ENCODE results near the gene IDH2. TPM values are rescaled to one million over a fixed set of nuclear protein-coding genes. Genes with fewer than 3 reads are reported as not detected.
"Not testable (repeated sequence)": the region's sequence is repeated elsewhere in the genome, so short reads cannot be mapped to it uniquely, and the experiment has no call there.

IDH2 gene
- total RNA-seq, result 100 to 1,000 TPM; 123 to 170 TPM

DNA sequence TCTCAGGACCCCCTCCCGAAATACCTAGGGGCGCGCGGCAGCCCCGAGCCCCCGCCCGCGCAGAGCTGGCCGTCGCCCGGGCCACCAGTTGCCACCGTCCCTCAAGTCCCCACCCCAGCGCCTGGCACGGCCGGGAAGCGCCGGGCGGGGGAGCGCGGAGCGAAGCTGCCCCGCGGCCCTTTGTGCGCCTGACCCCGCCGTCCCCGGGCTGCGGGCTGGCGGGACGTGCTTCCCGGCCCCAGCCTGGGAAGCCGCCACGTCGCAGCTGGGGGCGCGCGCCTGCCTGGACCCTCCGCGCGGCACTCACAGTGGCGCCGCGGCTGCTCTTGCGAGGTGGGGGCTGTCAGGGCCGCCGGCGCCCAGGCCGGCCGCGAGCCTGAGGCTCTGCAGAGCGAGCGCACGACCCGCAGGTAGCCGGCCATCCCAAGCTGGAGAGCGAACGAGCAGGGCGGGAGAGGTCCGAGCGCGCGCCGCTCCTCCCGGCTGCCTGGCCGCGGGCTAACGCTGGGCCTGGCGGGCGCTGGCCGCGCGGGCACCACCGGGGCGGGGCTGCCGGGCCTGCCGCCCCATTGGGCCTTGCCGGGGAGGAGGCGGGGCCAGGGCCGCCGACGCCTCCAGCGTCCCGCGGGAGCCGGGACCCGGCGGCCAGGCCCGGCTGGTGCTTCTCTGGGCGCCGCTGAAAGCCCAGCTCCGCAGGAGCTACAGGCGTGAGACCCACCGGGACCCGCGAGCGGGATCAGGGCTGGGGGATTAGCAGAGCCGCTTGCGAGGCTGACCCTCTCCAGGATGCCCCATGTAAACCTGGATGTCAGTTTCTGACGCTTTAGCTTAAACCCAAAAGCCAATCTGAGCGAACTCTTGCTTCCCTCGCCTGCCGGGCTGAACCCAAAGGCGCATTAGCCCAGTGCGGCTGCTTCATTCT is at the start of gene IDH2:
TSS of gene IDH2 (minus strand) at position 500 of the 922 bp plus-strand sequence. CDS start at position 422, 78 bp downstream.
- Mint-ChIP-seq H3K27ac (peak within 1 kb of the TSS; percentile 27), H3K9me3 (no peaks in the 10 kb centered on the region), H3K4me3 (peak within 1 kb of the TSS; percentile 80 to 83), H3K36me3 (ENCODE audit: insufficient read depth in 2 of 2) (peaks cover 0 to 4% of the 10 kb centered on the region in 2 donors), H3K4me1 (ENCODE audit: low read depth) (peaks cover 51% of the 10 kb centered on the region), H3K27me3 (ENCODE audit: low read depth) (peaks cover 13% of the 10 kb centered on the region)
- DNase-seq, result peak; percentile 83 to 91
- peak; percentile 84 to 85 for ATAC-seq (replicated peaks in 1 of 2)

DNA sequence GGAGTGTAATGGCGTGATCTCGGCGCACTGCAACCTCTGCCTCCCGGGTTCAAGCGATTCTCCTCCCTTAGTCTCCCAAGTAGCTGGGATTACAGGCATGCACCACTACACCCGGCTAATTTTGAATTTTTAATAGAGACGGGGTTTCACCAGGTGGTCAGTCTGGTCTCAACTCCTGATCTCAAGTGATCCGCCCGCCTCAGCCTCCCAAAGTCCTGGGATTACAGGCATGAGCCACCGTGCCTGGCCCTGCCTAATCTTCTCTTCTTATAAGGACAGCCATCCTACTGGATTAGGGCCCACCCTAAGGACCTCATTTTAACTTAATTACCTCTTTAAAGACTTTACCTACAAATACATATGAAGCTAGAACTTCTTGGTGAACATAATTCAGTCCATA is 48.3 kb upstream of the IDH2 start:
- not testable (repeated sequence) for H3K36me3 Mint-ChIP-seq (ENCODE audit: insufficient read depth in 2 of 2); DNase-seq; ATAC-seq (replicated peaks in 1 of 2); H3K27ac Mint-ChIP-seq; H3K9me3 Mint-ChIP-seq; H3K4me3 Mint-ChIP-seq; H3K27me3 Mint-ChIP-seq (ENCODE audit: low read depth)
- peaks cover 20% of the 10 kb centered on the region for H3K4me1 Mint-ChIP-seq (ENCODE audit: low read depth)

DNA sequence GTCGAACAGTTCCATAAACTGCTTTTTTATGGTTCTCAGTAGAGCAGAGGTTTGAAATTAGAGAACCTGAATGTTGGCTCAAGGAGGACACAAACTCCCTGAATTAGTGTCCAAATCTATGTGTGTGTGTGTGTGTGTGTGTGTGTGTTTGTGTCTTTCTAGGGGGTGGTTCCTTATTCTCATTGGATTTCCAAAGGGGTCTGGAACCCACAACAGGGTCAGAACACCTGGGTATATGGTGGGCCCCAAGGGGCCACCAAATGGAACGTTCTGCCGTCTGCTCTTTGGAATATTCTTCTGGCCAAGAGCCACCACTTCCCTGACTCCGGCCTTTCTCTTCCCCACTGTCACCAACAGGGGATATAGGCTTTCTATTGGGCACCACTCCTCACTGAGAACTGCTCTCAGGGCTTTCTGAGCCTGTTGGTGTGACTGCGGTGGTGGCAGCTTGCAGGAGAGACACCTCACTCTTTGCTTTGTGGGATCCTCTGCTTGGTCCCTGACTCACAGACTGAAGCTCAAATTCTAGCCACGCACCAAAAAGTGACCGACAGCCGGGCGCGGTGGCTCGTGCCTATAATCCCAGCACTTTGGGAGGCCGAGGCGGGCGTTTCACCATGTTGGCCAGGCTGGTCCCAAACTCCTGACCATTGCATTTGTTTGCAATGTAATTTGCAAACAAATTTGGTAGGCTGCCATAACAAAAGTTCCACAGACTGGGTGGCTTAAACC is 47.5 kb upstream of the IDH2 start:
- Mint-ChIP-seq H3K36me3 (ENCODE audit: insufficient read depth in 2 of 2) (no peaks in the 10 kb centered on the region), H3K4me1 (ENCODE audit: low read depth) (peaks cover 20% of the 10 kb centered on the region), H3K4me3 (no peak overlapping the region), H3K9me3 (no peaks in the 10 kb centered on the region), H3K27ac (no peak overlapping the region), H3K27me3 (ENCODE audit: low read depth) (no peaks in the 10 kb centered on the region)
- no peak for ATAC-seq (replicated peaks in 1 of 2)
- DNase-seq, result no peak

DNA sequence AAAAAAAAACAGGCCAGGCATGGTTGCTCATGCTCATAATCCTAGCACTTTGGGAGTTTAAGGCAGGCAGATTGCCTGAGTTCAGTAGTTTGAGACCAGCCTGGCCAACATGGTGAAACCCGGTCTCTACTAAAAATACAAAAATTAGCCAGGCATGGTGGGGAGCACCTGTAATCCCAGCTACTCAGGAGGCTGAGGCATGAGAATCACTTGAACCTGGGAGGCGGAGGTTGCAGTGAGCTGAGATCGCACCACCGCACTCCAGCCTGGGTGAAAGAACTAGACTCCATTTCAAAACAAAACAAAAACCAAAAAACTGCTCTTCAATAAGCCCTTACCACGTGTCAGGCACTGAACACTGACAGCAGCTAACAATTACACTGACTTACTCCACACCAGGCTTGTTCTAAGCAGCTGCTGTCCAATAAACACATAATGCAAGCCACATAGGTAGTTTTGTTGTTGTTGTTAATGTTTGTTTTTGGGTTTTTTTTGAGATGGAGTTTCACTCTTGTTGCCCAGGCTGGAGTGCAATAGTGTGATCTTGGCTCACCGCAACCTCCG is 44.0 kb upstream of the IDH2 start:
- not testable (repeated sequence) for ATAC-seq (replicated peaks in 1 of 2)

DNA sequence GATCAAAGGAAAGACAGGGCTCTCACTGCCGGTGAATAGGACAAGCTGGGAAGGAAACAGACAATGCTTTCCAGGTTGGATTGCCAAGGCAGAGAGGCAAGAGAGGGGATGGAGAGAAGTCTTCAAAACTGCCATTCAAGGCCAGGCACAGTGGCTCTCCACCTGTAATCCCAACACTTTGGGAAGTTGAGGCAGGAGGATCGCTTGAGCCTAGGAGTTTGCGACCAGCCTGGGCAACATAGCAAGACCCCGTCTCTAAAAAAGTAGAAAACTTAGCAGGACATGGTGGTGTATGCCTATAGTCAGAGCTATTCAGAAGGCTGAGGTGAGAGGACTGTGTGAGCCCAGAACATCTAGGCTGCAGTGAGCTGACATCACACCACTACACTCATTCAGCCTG is 43.5 kb upstream of the IDH2 start:
- Mint-ChIP-seq H3K27me3 (ENCODE audit: low read depth) (no peaks in the 10 kb centered on the region), H3K4me3 (no peak overlapping the region), H3K36me3 (ENCODE audit: insufficient read depth in 2 of 2) (no peaks in the 10 kb centered on the region), H3K9me3 (no peaks in the 10 kb centered on the region), H3K27ac (no peak overlapping the region), H3K4me1 (ENCODE audit: low read depth) (peaks cover 27% of the 10 kb centered on the region)
- ATAC-seq (replicated peaks in 1 of 2) (no peak), DNase-seq (no peak)

More for the DNA sequence above, 44.0 kb upstream of the IDH2 start:
- H3K36me3 Mint-ChIP-seq (ENCODE audit: insufficient read depth in 2 of 2); H3K27me3 Mint-ChIP-seq (ENCODE audit: low read depth); DNase-seq; H3K4me3 Mint-ChIP-seq; H3K9me3 Mint-ChIP-seq; H3K27ac Mint-ChIP-seq: not testable (repeated sequence)
- peaks cover 27% of the 10 kb centered on the region for H3K4me1 Mint-ChIP-seq (ENCODE audit: low read depth)

DNA sequence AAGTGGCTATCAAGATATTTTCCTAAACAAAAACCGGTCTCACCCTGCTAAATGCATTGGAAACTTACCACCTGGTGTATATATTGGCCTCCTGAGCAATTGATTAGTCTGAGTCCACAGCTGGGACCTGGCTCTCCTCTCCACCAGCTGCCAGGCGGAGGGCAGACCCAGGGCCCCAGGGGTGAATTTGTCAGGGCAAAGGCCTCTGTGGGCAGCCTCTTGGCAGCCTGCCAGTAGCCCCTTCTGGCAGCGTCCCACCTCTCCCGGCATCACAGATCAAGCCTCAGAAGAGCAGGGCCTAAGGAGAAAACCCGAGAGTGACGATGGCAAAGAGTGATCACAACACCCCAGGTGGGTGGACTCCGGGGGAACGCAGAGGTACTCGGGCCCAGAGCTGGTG is 43.0 kb upstream of the IDH2 start:
- ATAC-seq (replicated peaks in 1 of 2) (no peak), DNase-seq (no peak)
- Mint-ChIP-seq H3K27ac (peak overlapping the region; percentile 4), H3K36me3 (ENCODE audit: insufficient read depth in 2 of 2) (no peaks in the 10 kb centered on the region), H3K27me3 (ENCODE audit: low read depth) (no peaks in the 10 kb centered on the region), H3K4me3 (no peak overlapping the region), H3K4me1 (ENCODE audit: low read depth) (peaks cover 27% of the 10 kb centered on the region), H3K9me3 (no peaks in the 10 kb centered on the region)

DNA sequence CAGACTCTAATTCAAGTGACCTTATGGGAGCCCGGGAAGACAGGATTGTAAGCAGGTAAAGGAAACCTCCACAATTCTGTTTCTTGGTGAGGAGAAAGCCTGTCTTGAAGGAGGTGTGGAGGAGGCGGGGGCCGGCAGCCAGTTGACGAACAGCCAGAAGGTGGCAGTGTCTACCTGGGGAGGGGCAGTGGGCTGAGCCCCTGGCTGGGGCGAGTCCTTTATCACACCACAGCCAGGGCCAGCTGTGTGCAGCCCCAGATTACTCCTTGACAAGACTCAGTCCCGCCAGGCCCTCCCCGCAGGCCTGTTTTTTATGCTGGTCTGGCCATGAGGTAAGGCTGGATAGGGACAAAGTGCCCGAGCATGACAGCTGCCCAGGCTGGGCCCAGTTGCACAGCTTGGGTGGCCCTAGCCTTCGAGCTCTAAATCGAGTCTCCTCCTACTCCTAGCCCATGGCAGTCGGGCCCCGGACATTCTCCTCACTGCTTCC is 40.9 kb upstream of the IDH2 start:
- peak overlapping the region; percentile 59 to 74 for H3K4me3 Mint-ChIP-seq
- peak overlapping the region; percentile 22 for H3K27ac Mint-ChIP-seq
- peak; percentile 83 to 85 for DNase-seq

DNA sequence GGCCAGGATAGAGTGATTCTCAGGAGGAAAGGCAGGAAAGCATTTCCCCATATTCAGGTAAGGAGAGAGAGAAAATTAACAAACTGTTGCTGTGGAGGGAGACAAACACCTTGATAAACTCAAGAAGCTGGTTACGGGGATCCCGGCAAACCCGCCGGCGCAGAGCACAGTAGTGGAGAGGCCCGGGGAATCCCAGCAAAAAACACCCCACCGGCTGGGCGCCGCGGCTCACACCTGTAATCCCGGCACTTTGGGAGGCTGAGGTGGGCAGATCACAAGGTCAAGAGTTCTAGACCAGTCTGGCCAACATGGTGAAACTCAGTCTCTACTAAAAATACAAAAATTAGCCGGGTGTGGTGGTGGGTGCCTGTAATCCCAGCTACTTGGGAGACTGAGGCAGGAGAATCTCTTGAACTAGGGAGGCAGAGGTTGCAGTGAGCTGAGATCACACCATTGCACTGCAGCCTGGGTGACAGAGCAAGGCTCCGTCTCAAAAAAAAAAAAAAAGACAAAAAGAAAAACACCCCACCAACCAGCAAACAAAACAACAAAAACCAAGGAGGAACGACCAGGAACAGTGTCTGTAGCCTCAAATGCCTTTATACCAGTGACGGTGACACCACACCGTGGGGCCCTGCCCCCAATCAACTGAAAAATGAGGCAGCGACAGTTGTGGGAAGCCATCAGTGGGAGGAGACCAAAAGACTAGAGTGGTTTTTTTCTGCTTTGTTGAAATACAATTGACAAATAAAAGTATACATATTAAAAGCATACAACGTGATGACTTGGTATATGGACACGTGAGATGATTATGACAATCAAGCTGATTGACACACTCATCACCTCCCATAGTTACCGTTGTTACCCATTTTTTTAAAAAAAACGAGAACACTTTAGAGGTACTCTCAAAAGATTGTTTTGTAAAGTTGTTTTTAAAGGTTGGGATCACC is 40.2 kb upstream of the IDH2 start:
- ATAC-seq (replicated peaks in 1 of 2) (peak; percentile 81 to 84), DNase-seq (peak; percentile 60 to 66)
- H3K27me3 Mint-ChIP-seq (ENCODE audit: low read depth), result no peaks in the 10 kb centered on the region
- H3K4me1 Mint-ChIP-seq (ENCODE audit: low read depth), result peaks cover 26% of the 10 kb centered on the region
- H3K27ac Mint-ChIP-seq, result peak overlapping the region; percentile 22
- H3K36me3 Mint-ChIP-seq (ENCODE audit: insufficient read depth in 2 of 2), result peaks cover 0 to 1% of the 10 kb centered on the region in 2 donors
- no peaks in the 10 kb centered on the region for H3K9me3 Mint-ChIP-seq
- H3K4me3 Mint-ChIP-seq, result peak overlapping the region; percentile 59 to 74

More for the DNA sequence above, 40.9 kb upstream of the IDH2 start:
- peak; percentile 93 to 94 for ATAC-seq (replicated peaks in 1 of 2)
- peaks cover 26% of the 10 kb centered on the region for H3K4me1 Mint-ChIP-seq (ENCODE audit: low read depth)
- no peaks in the 10 kb centered on the region for H3K27me3 Mint-ChIP-seq (ENCODE audit: low read depth)
- no peaks in the 10 kb centered on the region for H3K9me3 Mint-ChIP-seq
- peaks cover 0 to 1% of the 10 kb centered on the region in 2 donors for H3K36me3 Mint-ChIP-seq (ENCODE audit: insufficient read depth in 2 of 2)

DNA sequence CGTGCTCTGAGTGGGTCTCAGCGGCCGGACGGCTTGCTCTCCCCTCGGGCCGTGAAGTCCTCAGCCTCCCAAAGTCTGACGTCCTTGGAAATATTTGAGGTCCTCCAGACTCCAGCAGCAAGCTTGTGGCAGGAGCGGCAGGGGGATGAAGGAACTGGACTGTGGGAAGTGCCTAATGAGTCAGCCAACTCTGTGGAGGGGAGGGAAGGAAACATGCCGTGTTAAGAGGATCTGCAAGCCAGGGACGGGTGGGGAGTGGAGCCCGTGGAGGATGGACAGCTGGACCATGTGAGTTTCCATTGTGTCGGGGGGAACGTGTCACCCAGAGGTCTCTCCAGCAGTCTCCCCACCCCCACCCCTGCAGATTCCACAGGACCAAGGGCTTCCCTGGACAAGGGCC is 39.4 kb upstream of the IDH2 start:
- Mint-ChIP-seq H3K4me3 (peak overlapping the region in 1 of 2 donors; percentile 25), H3K36me3 (ENCODE audit: insufficient read depth in 2 of 2) (peaks cover 0 to 1% of the 10 kb centered on the region in 2 donors), H3K27me3 (ENCODE audit: low read depth) (no peaks in the 10 kb centered on the region), H3K9me3 (no peaks in the 10 kb centered on the region), H3K4me1 (ENCODE audit: low read depth) (peaks cover 26% of the 10 kb centered on the region), H3K27ac (no peak overlapping the region)
- ATAC-seq (replicated peaks in 1 of 2) (no peak), DNase-seq (no peak)

DNA sequence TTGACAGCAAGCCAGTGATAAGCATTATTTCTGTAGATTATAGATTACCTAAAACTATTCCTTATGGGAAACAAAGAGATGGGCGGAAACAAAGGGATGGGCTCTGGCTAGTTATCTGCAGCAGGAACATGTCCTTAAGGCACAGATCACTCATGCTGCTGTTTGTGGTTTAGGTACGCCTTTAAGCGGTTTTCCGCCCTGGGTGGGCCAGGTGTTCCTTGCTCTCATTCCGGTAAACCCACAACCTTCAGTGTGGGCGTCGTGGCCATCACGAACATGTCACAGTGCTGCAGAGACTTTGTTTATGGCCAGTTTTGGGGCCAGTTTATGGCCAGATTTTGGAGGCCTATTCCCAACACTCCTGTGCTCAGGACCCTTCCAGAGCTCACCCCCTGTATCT is 37.3 kb upstream of the IDH2 start:
- peaks cover 26% of the 10 kb centered on the region for H3K4me1 Mint-ChIP-seq (ENCODE audit: low read depth)
- H3K36me3 Mint-ChIP-seq (ENCODE audit: insufficient read depth in 2 of 2); H3K27ac Mint-ChIP-seq; ATAC-seq (replicated peaks in 1 of 2); H3K9me3 Mint-ChIP-seq; H3K4me3 Mint-ChIP-seq; H3K27me3 Mint-ChIP-seq (ENCODE audit: low read depth): not testable (repeated sequence)
- DNase-seq, result peak; percentile 43 to 67

DNA sequence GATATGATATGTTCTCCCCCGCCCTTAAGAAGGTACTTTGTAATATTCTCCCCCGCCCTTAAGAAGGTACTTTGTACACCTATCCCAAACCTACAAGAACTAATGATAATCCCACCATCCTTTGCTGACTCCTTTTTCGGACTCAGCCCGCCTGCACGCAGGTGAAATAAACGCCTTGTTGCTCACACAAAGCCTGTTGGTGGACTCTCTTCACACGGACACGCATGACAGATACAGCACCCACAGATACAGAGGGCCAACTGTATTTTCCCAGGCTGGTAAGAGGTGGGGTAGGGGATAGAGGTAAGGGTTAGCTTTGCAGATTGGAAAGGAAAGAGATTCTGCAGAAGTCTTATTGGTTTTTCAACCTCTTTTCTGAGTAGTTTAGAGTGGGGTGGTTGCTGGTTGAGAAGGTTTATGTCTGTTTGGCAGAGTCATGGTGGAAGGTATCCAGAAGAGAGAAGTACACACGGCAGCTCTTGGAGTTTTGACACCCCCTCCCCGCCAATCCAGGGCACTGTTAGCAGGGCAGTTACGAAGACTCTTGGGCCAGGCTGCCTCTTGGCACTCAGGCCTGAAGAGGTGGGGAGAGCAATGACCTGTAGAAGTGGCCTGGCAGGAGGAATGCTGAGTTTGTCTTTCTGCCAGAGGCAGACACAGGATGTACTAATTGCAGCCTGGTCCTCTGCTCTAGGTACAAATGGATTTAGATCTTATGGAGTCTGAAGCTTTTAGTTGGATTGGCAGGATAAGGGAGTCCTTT is 36.0 kb upstream of the IDH2 start:
- no peak for ATAC-seq (replicated peaks in 1 of 2)
- H3K27ac Mint-ChIP-seq, result no peak overlapping the region

More for the DNA sequence above, 36.0 kb upstream of the IDH2 start:
- H3K27me3 Mint-ChIP-seq (ENCODE audit: low read depth), result peaks cover 6% of the 10 kb centered on the region
- peaks cover 0 to 1% of the 10 kb centered on the region in 2 donors for H3K36me3 Mint-ChIP-seq (ENCODE audit: insufficient read depth in 2 of 2)
- no peaks in the 10 kb centered on the region for H3K9me3 Mint-ChIP-seq
- H3K4me1 Mint-ChIP-seq (ENCODE audit: low read depth), result peaks cover 26% of the 10 kb centered on the region
- H3K4me3 Mint-ChIP-seq, result no peak overlapping the region
- no peak for DNase-seq

All from activated T-cell treated with anti-CD3 and anti-CD28 coated beads, Interleukin-2, amount 50 U/mL, for 72 hours (primary cell).